Measurements from ENCODE around the gene PBX1.

PBX1 gene

GRCh38 chr1:164563721-164564360 is 4.9 kb downstream of the PBX1 start (continued):
- no peak for TF ChIP-seq ZNF341 (tag by site-specific recombination; IDR thresholded peaks at IDR 0.05; ENCODE audit: low read depth)
- TF ChIP-seq, protein P1, sequence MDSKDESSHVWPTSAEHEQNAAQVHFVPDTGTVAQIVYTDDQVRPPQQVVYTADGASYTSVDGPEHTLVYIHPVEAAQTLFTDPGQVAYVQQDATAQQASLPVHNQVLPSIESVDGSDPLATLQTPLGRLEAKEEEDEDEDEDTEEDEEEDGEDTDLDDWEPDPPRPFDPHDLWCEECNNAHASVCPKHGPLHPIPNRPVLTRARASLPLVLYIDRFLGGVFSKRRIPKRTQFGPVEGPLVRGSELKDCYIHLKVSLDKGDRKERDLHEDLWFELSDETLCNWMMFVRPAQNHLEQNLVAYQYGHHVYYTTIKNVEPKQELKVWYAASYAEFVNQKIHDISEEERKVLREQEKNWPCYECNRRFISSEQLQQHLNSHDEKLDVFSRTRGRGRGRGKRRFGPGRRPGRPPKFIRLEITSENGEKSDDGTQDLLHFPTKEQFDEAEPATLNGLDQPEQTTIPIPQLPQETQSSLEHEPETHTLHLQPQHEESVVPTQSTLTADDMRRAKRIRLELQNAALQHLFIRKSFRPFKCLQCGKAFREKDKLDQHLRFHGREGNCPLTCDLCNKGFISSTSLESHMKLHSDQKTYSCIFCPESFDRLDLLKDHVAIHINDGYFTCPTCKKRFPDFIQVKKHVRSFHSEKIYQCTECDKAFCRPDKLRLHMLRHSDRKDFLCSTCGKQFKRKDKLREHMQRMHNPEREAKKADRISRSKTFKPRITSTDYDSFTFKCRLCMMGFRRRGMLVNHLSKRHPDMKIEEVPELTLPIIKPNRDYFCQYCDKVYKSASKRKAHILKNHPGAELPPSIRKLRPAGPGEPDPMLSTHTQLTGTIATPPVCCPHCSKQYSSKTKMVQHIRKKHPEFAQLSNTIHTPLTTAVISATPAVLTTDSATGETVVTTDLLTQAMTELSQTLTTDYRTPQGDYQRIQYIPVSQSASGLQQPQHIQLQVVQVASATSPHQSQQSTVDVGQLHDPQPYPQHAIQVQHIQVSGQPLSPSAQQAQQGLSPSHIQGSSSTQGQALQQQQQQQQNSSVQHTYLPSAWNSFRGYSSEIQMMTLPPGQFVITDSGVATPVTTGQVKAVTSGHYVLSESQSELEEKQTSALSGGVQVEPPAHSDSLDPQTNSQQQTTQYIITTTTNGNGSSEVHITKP (tag by site-specific recombination; IDR thresholded peaks at IDR 0.05): peak; percentile 65
- TF ChIP-seq ZBTB17 (tag by site-specific recombination; IDR thresholded peaks at IDR 0.05): peak; percentile 27; the same call in 1 of the 2 replicates
- no peak for TF ChIP-seq ZNF157 (tag by site-specific recombination; IDR thresholded peaks at IDR 0.05)
- no peak for TF ChIP-seq ZNF169 (tag by site-specific recombination; IDR thresholded peaks at IDR 0.05)
- TF ChIP-seq, protein P2, sequence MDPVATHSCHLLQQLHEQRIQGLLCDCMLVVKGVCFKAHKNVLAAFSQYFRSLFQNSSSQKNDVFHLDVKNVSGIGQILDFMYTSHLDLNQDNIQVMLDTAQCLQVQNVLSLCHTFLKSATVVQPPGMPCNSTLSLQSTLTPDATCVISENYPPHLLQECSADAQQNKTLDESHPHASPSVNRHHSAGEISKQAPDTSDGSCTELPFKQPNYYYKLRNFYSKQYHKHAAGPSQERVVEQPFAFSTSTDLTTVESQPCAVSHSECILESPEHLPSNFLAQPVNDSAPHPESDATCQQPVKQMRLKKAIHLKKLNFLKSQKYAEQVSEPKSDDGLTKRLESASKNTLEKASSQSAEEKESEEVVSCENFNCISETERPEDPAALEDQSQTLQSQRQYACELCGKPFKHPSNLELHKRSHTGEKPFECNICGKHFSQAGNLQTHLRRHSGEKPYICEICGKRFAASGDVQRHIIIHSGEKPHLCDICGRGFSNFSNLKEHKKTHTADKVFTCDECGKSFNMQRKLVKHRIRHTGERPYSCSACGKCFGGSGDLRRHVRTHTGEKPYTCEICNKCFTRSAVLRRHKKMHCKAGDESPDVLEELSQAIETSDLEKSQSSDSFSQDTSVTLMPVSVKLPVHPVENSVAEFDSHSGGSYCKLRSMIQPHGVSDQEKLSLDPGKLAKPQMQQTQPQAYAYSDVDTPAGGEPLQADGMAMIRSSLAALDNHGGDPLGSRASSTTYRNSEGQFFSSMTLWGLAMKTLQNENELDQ (tag by site-specific recombination; IDR thresholded peaks at IDR 0.05; ENCODE audit: low read depth): no peak
- TF ChIP-seq ZNF596 (tag by site-specific recombination; IDR thresholded peaks at IDR 0.05): peak; percentile 26; the same call in 1 of the 2 replicates
- TF ChIP-seq PRDM1 (tag by site-specific recombination; IDR thresholded peaks at IDR 0.05): peak; percentile 46
- TF ChIP-seq ZNF239 (tag by site-specific recombination; IDR thresholded peaks at IDR 0.05): no peak
- TF ChIP-seq OVOL3 (tag by site-specific recombination; IDR thresholded peaks at IDR 0.05): 0 out of 2 replicates have a peak, but pooled peaks have one; percentile 75
- 0 out of 2 replicates have a peak, but pooled peaks have one; percentile 27 for TF ChIP-seq ZNF639 (tag by site-specific recombination; IDR thresholded peaks at IDR 0.05)
- TF ChIP-seq SALL2 (tag by site-specific recombination; IDR thresholded peaks at IDR 0.05; ENCODE audit: borderline replicate concordance): no peak
- no peak for TF ChIP-seq ZNF211 (tag by site-specific recombination; IDR thresholded peaks at IDR 0.05; ENCODE audit: low read depth)
- no peak for TF ChIP-seq SCRT2 (tag by site-specific recombination; IDR thresholded peaks at IDR 0.05)
- TF ChIP-seq ZNF707 (tag by site-specific recombination; IDR thresholded peaks at IDR 0.05): no peak
- no peak for TF ChIP-seq ZNF391 (tag by site-specific recombination; IDR thresholded peaks at IDR 0.05; ENCODE audit: borderline replicate concordance, low read depth)
- no peak for TF ChIP-seq ZNF654 (tag by site-specific recombination; IDR thresholded peaks at IDR 0.05; ENCODE audit: low read depth)
- TF ChIP-seq ZNF280D (tag by site-specific recombination; IDR thresholded peaks at IDR 0.05): no peak
- TF ChIP-seq, protein P3, sequence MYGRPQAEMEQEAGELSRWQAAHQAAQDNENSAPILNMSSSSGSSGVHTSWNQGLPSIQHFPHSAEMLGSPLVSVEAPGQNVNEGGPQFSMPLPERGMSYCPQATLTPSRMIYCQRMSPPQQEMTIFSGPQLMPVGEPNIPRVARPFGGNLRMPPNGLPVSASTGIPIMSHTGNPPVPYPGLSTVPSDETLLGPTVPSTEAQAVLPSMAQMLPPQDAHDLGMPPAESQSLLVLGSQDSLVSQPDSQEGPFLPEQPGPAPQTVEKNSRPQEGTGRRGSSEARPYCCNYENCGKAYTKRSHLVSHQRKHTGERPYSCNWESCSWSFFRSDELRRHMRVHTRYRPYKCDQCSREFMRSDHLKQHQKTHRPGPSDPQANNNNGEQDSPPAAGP (tag by site-specific recombination; IDR thresholded peaks at IDR 0.05): peak; percentile 32; the same call in 1 of the 2 replicates
- TF ChIP-seq RBAK (tag by site-specific recombination; IDR thresholded peaks at IDR 0.05): no peak
- peak; percentile 80 for TF ChIP-seq GLI2 (tag by site-specific recombination; IDR thresholded peaks at IDR 0.05; ENCODE audit: borderline replicate concordance, low read depth)
- TF ChIP-seq ZNF837 (tag by site-specific recombination; IDR thresholded peaks at IDR 0.05): no peak
- no peak for TF ChIP-seq ZNF777 (tag by site-specific recombination; IDR thresholded peaks at IDR 0.05; ENCODE audit: borderline replicate concordance)
- no peak for TF ChIP-seq TCF7L2 (IDR thresholded peaks at IDR 0.05; ENCODE audit: borderline replicate concordance, low read depth, low read length)
- TF ChIP-seq ZNF513 (tag by site-specific recombination; IDR thresholded peaks at IDR 0.05): no peak
- peak; percentile 43 for TF ChIP-seq SP7 (tag by site-specific recombination; IDR thresholded peaks at IDR 0.05)
- no peak for TF ChIP-seq BCL11A (tag by site-specific recombination; IDR thresholded peaks at IDR 0.05; ENCODE audit: low read depth)
